HL-60 (cell line): ENCODE results near the gene CFAP221.

Source experiments
- DNase-seq, 2 experiments: peaks; one replicate each; pipeline ENCODE4 v3.0.0-alpha.2; 2010 to 2020; ENCODE audit warnings: low read depth in 1 of 2, low spot score in 1 of 2
- H3K27ac ChIP-seq: fragments of 250-450 bp; sonication (Bioruptor Pico); replicated peaks from 2 replicates; pipeline ENCODE4 v1.5.1; 2020; ENCODE audit warnings: mild to moderate bottlenecking, moderate library complexity
- H3K27me3 ChIP-seq: fragments of 250-450 bp; sonication (Bioruptor Pico); 2 replicates; pipeline ENCODE4 v1.5.1; 2021; ENCODE audit warnings: mild to moderate bottlenecking, moderate library complexity; ENCODE audit not compliant: insufficient read depth, poor library complexity, severe bottlenecking
- H3K4me3 ChIP-seq: replicated peaks from 2 replicates; pipeline ENCODE4 v1.5.1; 2011; ENCODE audit warnings: mild to moderate bottlenecking, control low read depth, low read length; ENCODE audit not compliant: insufficient read depth
- CTCF ChIP-seq: IDR thresholded peaks from one replicate; pipeline ENCODE4 v1.5.1; 2011; ENCODE audit warnings: low read length, control low read depth, inconsistent platforms; ENCODE audit not compliant: insufficient read depth
- GABPA ChIP-seq: IDR thresholded peaks from 2 replicates; pipeline ENCODE4 v1.6.1; 2012; ENCODE audit warnings: low read depth
- POLR2AphosphoS5 ChIP-seq: IDR thresholded peaks from 2 replicates; pipeline ENCODE4 v1.6.1; 2012; ENCODE audit warnings: low read depth
- REST ChIP-seq: IDR thresholded peaks from 2 replicates; pipeline ENCODE4 v1.6.1; 2012; ENCODE audit warnings: low read depth; ENCODE audit not compliant: insufficient replicate concordance
- SPI1 ChIP-seq: IDR thresholded peaks from 2 replicates; pipeline ENCODE4 v1.6.1; 2012; ENCODE audit warnings: low read depth, mild to moderate bottlenecking, borderline replicate concordance

Gene CFAP221

GRCh38 chr2:119598596-119599263 is 54.5 kb downstream of the CFAP221 start:
- Histone ChIP-seq H3K27ac (no peak overlapping the region), H3K4me3 (no peak overlapping the region), H3K27me3 (no peaks in the 10 kb centered on the region)
- TF ChIP-seq GABPA, result no peak
- TF ChIP-seq SPI1, result no peak
- no peak for TF ChIP-seq REST
- TF ChIP-seq CTCF, result no peak
- TF ChIP-seq POLR2AphosphoS5, result no peak
- DNase-seq, result no peak

GRCh38 chr2:119599384-119599783 is 55.1 kb downstream of the CFAP221 start:
- Histone ChIP-seq H3K27me3 (no peaks in the 10 kb centered on the region), H3K4me3 (no peak overlapping the region), H3K27ac (no peak overlapping the region)
- DNase-seq, result no peak
- no peak for TF ChIP-seq GABPA
- no peak for TF ChIP-seq POLR2AphosphoS5
- TF ChIP-seq CTCF, result no peak
- TF ChIP-seq SPI1, result no peak
- no peak for TF ChIP-seq REST

- no peak overlapping the region for H3K27ac ChIP-seq
- TF ChIP-seq POLR2AphosphoS5 (no peak), SPI1 (no peak), CTCF (no peak), REST (no peak), GABPA (no peak)
- no peak for DNase-seq
- H3K27me3 ChIP-seq, result peaks cover 4% of the 10 kb centered on the region
- no peak overlapping the region for H3K4me3 ChIP-seq
Measured at GRCh38 chr2:119605096-119605495, 60.8 kb downstream of the CFAP221 start.
